Measurements from ENCODE around the gene RUNX2. TPM values are rescaled to one million over a fixed set of nuclear protein-coding genes. Genes with fewer than 3 reads are reported as not detected.

RUNX2 gene
- total and polyA plus RNA-seq, 9 of the 15 experiments (the other 6 are each of a cell fraction or from before 2014, with no cell fraction given), result 0.29 to 1.00 (median 0.43) TPM

GRCh38 chr6:45400021-45400420 lies 71.9 kb downstream of the RUNX2 start (continued):
- peak; percentile 55; the same call in 1 of the 2 replicates for TF ChIP-seq HBP1 (CRISPR knock-in tag; IDR thresholded peaks at IDR 0.05)
- peak; percentile 23 for TF ChIP-seq CREBBP (IDR thresholded peaks at IDR 0.05; ENCODE audit: low read depth, low read length)
- TF ChIP-seq HNRNPK (IDR thresholded peaks at IDR 0.05; ENCODE audit: low read depth, low read length, poor library complexity, severe bottlenecking), result peak; percentile 76

GRCh38 chr6:45411959-45412358 lies 83.8 kb downstream of the RUNX2 start:
- no TSS peak for BruUV-seq (replicated peaks)
- CTCF ChIA-PET (ENCODE audit: low intra/inter-chr PET ratio), result no interaction called here
- TF ChIP-seq ELK1 (CRISPR knock-in tag; IDR thresholded peaks at IDR 0.05) (no peak), FOS (IDR thresholded peaks at IDR 0.05; ENCODE audit: extremely low read depth, insufficient read length) (no peak), NCOA1 (IDR thresholded peaks at IDR 0.05; ENCODE audit: low read depth) (no peak), PPARD (CRISPR knock-in tag; IDR thresholded peaks at IDR 0.05) (no peak), RCOR1 (IDR thresholded peaks at IDR 0.05; ENCODE audit: borderline replicate concordance in 1 of 2, low read depth in 2 of 2, low read length in 2 of 2) (no peak)

More at GRCh38 chr6:45411959-45412358, 83.8 kb downstream of the RUNX2 start:
- Histone ChIP-seq H3K9me1 (ENCODE audit: control insufficient read depth, insufficient read depth, low read length) (no peaks in the 10 kb centered on the region), H3K27me3 (ENCODE audit: control insufficient read depth in 2 of 2, insufficient read depth in 2 of 2, low read length in 2 of 2) (0 out of 5 replicates have a peak, but pooled peaks cover 0 to 3% of the 10 kb centered on the region in 2 experiments), H3K36me3 (ENCODE audit: control insufficient read depth, insufficient read depth, low read length) (no peaks in the 10 kb centered on the region), H2AFZ (ENCODE audit: low read depth, low read length) (no peak overlapping the region), H3K4me2 (ENCODE audit: insufficient read depth, low read length) (no peak overlapping the region), H3K4me3 (no peak overlapping the region), H3K27ac (ENCODE audit: extremely low read depth, low read depth, low read length) (no peak overlapping the region), H3K4me1 (replicated peaks in 1 of 2; ENCODE audit: control insufficient read depth in 2 of 2, insufficient read depth in 2 of 2, low read length in 2 of 2) (no peaks in the 10 kb centered on the region; a peak in 1 of 5 replicates), H3K79me2 (ENCODE audit: control insufficient read depth, insufficient read depth, low read length) (no peaks in the 10 kb centered on the region), H3K9me3 (replicated peaks; ENCODE audit: control insufficient read depth, insufficient read depth, low read depth, low read length) (no peaks in the 10 kb centered on the region), H3K9ac (ENCODE audit: insufficient read depth in 1 of 2, low read depth in 2 of 2, low read length in 2 of 2) (no peak overlapping the region), H4K20me1 (replicated peaks; ENCODE audit: control insufficient read depth, insufficient read depth, low read length) (no peaks in the 10 kb centered on the region)
- in situ Hi-C loops (cut with MboI), result loop anchor here (10.0 kb wide), 1 partner anchor 747 kb away; no protein-coding TSS in a partner anchor
- intact Hi-C loops (cut with micrococcal nuclease), result no loop called here
- 41% methylated on average over 5 of the region's 5 CpGs for WGBS (ENCODE audit: insufficient coverage, low coverage, missing lambda C conversion rate)
- DNase-seq (ENCODE audit: extremely low read depth in 1 of 4, low spot score in 3 of 4) (no peak), ATAC-seq (no peak), FAIRE-seq (no peak)
- POLR2A ChIA-PET, result no interaction called here

Measured in K562 (cell line).